Measurements from ENCODE around the gene FOCAD.
"Not testable (repeated sequence)": the region's sequence is repeated elsewhere in the genome, so short reads cannot be mapped to it uniquely, and the experiment has no call there.

FOCAD gene

DNA sequence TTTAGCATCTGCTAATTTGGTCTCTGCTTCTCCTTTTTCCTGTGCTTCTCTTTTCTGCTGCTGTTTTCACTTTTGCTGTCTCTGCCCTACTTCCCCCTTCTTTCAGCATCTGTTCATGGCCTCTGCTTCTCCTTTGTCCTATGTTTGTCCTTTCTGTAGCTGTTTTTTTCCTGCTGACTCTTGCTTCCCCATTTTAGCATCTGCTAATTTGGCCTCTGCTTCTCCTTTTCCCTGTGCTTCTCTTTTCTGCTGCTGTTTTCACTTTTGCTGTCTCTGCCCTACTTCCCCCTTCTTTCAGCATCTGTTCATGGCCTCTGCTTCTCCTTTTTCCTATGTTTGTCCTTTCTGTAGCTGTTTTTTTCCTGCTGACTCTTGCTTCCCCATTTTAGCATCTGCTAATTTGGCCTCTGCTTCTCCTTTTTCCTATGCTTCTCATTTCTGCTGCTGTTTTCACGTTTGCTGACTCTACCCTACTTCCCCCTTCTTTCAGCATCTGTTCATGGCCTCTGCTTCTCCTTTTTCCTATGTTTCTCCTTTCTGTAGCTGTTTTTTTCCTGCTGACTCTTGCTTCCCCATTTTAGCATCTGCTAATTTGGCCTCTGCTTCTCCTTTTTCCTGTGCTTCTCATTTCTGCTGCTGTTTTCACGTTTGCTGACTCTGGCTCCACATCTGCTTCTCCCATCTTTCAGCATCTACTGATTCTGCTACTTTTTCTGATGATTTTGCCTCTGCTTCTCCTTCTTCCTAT lies 290.3 kb downstream of the FOCAD start:
- DNase-seq: not testable (repeated sequence)

DNA sequence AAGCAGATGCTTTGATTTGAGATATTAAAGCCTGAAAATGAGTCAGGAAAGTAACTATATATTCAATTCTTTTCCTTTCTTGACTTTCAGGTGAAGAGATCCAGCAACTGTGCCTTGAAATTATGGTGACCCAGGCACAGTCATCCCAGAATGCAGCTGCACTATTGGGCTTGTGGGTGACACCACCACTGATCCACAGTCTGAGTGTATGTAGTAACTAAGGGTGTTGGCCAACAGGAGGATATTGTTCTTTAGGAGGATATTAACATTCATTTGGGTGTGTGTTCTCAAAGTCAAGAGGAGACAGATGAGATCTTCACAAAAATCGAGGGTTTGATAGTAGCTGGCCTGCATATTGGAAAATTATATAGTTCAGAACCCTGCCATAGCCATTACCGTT lies 294.2 kb downstream of the FOCAD start:
- DNase-seq: no peak

DNA sequence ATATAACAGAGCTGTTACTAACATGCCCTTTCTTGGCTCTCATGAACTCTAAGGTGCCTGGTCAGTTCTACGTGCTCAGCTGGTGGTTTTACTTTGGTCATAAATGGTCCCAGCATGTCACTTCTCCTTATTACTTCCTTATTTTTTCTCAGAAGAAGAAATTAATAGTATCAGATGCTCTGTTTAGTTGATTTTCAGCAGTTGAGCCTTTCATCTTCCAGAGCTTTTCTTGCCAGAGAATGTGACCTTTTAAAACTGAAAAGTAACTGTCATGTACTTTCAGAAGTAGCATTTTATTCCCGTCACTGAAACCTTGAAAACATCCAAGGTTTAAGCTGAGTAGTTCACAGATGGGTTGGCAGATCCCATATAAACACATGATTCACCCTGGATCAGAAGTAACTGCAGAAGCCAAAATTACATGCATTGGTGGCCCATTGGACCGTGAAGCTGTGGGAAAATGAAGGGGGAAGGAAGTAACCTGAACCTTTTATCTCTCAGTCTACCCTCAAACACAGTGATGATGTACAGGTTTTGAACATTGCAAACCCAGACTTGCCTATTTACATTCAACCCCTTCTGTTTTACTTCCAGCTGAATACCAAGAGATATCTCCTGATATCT lies 296.9 kb downstream of the FOCAD start:
- no peak for DNase-seq

DNA sequence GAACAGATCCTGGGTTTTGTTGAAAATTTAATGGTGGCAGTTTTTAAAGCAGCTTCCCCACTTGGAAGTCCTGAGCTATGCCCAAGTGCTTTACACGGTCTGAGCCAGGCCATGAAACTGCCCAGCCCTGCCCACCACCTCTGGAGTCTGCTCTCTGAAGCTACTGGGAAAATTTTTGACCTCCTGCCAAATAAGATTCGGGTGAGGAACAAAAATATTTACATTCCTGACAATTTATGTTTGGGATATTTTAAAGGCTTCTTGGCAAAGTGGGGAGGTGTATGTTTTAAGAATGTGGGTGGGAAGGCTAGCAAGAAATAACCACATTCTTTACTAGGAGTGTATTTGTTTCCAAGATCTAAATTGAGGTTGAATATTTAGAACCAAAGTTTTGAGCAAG lies 297.4 kb downstream of the FOCAD start:
- DNase-seq: no peak

DNA sequence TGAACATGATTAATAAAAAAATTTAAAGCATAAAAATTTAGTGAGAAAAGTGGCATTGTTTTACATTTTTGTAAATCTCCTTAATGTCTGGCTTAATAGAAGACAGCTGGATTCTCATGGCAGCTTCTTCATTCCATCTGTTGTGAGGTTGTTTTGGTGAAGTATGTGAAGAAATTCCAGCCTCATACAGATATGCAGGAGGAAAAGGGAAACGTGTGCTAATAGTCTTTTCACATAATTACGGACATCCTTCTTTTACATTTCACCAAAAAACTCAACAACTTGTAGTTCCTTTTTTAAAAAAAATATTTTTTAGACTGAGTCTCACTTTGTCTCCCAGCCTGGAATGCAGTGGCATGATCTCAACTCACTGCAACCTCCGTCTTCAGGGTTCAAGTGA lies 300.4 kb downstream of the FOCAD start:
- no peak for DNase-seq

DNA sequence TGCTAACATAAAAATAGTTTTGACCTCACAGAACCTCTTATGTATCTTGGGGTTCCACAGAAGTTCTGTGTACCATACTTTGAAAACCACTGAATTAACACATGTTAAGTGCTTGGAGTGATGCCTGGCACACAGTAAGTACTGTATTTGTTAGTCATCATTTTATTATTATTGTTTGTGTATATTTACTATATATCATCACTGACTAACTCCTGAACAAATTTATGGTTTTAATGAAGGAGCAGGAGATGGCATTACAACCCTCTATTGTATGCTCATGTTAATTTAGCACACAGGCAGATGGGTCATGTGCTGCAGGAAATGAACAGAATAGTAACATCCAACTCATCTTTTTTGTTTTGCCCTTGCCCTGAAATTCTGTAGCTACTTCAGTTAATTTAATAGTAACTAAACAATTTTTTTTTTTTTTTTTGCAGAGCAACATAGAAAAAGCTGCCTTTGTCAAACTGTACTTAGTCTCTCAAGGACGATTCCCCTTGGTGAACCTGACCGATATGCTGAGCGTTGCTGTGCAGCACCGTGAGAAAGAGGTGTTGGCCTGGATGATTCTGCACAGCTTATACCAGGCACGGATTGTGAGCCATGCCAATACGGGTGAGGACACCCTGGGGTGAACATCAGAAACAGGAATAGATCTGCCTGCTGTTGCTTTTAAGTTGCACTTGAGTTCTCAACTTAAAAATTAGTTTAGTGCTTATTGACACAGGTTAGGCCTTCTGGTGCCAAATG lies 302.0 kb downstream of the FOCAD start:
- DNase-seq: no peak

DNA sequence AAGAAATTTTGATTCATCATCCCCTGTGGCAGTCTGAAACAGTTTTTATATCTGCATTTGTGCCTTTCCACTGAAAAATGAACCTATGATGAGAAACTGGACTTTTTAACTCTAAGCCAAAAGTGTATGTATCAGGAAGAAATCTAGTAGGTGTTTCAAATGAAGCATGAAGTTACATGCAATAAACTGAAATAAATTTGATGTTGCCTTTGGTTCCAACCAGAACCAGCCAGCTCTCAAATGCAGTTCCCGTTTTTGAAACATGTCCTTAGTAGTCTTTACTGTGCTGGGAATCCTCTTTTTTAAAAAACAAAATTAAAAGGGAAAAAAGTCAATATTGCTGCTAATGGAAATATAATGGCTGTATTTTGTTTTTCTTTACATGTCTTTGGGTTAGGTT lies 303.5 kb downstream of the FOCAD start:
- DNase-seq: no peak

DNA sequence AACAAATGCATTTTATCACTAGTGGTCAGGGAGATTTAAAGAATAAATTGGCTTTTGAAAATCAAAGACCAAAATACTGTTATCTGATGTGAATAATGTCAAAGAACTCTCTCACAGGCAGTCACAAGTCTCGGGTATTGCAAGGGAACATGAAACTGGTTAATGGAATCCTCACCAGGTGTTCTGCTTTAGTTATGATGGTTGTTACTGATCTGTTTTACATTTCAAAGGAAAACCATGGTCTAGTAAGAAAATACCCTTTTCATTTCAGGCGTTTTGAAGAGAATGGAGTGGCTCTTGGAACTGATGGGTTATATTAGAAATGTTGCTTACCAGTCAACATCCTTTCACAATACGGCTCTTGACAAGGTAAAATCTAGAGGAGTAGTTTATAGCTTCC lies 304.0 kb downstream of the FOCAD start:
- DNase-seq: no peak

DNA sequence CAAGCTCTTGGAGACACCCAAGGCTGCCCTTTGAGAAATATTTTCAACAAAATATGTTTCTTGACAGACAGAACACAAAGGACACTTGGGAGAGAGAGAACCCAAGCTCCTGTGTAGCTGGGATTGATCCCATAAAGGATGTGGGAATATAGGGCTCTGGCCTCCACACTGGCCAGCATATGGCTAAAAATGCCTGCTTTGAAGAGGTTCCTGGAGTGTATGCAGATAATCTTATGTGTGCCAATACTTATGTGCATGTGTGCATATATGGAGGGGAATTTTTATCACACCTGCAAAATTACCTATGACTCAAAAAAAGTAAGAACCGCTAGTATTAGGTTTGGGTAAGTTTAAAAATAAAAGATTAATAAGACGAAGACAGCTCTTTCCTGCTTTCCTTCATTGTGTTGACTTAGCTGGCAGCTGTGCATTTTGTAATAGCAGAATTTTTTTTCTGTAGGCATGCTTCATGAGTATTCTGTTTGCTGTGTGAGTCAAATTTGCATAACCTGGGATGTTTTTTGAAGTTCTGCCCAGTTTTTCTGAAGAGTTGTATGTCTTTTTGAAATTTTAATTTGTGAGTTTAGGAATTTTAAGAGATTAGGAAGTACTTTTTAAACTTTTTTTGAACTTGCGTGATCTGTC lies 304.7 kb downstream of the FOCAD start:
- no peak for DNase-seq

DNA sequence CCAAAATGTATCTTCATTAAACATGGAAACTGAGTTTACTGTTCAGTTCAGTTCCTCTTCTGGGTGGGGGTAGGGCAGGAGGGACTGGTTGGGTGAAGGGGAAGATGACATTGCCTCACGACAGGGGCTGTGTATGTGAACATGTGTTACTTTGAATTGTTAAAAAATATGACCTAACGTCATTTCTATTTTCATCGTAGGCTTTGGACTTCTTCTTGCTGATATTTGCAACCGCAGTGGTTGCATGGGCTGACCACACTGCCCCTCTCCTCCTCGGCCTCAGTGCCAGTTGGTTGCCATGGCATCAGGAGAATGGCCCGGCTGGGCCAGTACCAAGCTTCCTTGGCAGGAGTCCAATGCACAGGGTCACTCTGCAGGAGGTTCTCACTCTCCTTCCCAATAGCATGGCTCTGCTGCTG lies 305.9 kb downstream of the FOCAD start:
- no peak for DNase-seq

DNA sequence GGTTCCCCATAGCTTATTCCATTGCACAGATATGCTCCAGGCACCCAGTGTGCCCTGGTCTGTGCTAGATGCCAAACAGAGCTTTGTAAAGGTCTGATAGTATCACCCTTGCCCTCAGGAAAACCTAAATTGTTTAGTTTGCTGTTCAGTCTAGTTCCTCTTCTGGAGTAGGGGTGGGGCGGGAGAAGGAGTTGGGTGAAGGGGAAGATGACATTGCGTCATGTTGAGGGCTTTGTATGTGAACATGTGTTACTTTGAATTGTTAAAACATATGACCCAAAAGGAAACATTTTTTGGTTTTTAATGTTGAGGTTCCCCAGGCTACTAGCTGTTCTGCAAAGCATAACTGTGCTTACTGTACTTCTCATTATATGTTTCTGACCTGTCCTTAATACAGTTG lies 306.8 kb downstream of the FOCAD start:
- no peak for DNase-seq

DNA sequence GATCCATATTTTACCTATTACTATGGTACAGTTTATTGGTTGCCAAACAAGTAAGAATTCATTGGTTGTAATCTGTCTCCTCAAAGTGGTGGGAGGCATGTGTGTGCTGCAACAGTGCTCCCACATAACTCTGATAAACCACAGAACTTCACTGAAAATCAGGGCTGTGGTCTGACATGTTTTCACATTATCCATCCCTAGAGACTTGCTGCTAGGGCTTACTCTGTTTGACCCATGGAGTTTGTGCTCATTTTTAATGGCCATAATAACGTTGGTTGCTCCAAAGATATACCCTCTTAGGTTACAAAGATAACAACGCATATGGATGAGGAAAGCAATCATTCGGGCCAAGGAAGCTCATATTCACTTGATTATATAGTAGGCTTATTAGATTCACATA lies 310.4 kb downstream of the FOCAD start:
- no peak for DNase-seq

DNA sequence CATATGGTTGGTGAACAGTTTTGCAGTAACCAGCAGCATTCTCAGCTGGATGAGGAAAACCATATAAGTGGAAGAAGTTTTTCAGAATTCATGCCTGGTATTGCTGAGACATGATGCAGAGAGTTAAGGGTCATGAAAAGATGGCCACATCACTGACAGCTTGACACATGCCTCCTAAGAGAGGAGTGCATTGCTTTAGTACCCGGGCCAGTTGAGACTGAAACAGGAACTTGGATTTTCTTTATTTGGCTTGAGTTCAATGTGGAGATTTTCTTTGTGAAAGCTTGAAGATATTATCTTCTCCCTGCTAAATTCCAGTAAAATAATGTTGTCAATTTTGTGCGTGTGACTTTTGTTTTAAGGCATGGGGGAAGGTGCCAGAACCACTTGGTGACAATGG lies 311.6 kb downstream of the FOCAD start:
- no peak for DNase-seq

DNA sequence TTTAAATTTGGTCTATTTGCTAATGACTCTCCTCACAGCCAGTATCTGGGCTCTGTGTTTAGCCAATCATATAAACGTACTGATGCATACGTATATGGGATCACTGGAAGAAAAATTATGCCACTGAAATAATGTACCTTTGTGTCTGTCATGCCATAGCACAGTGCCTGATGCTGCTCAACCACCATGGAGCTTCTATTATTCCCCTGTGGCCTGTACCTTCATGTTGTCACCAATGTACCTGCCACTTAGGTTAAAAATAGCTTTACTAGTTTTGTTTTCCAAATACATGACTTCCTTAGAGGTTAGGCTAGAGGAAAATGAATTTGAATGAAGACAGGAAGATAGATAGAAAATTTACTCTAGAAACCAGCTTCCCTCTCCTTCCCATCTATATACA lies 312.8 kb downstream of the FOCAD start:
- DNase-seq: no peak

DNA sequence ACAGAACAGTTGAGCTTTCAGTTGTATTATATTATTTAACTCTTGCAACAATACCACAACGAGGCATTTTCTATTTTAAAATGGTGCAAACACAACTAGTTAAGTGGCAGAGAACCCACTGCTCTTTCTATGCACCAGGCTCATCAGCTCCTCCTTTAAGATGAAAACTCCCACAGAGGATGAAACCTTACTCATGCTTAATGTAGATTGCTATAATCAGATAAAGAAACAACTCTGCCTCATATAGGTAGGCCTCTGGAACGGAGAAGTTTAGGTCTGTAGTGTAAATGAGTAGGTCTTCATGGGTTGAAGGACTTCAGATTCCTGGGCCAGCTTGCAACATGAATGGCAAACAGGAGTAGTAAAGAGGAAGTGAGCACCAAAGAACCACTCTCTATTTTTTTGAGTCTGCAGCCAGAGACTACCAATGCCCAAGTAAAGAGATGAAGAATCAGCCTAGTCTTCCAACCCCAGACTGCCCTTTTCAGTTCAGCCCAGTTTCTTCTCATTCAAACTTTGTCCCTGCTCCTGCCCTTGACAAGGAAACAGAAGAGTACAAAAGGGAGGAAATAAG lies 313.5 kb downstream of the FOCAD start:
- no peak for DNase-seq

DNA sequence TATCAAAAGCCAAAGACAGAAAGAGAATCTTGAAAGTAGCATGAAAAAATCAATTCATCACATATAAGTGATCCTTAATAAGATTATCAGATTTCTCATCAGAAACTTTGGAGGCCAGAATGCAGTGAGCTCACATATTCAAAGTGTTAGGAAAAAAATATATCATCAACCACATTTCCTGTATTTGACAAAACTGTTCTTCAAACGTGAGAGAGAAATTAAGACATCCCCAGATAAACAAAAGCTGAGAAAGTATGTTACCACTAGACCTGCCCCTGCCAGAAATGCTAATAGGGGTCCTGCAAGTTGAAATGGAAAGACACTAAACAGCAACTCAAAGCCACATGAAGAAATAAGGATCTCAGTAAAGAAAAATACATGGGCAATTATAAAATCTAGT lies 317.5 kb downstream of the FOCAD start:
- no peak for DNase-seq

DNA sequence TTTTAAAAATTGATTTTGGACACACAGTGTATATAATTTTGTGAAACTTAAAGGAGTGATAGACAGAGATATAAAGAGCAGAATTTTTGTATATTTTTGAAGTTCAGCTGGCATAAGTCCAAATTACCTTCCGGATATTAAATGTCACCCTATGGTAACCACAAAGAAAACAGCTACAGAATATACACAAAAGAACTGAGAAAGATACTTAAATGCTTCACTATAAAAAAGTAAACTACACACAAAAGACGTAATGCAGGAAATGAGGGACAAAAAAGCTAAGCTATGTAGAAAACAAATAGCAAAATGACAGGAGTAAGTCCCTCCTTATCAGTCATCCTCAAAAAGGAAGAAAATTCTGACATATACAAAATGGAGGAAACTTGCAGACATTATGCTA lies 318.0 kb downstream of the FOCAD start:
- DNase-seq: no peak

DNA sequence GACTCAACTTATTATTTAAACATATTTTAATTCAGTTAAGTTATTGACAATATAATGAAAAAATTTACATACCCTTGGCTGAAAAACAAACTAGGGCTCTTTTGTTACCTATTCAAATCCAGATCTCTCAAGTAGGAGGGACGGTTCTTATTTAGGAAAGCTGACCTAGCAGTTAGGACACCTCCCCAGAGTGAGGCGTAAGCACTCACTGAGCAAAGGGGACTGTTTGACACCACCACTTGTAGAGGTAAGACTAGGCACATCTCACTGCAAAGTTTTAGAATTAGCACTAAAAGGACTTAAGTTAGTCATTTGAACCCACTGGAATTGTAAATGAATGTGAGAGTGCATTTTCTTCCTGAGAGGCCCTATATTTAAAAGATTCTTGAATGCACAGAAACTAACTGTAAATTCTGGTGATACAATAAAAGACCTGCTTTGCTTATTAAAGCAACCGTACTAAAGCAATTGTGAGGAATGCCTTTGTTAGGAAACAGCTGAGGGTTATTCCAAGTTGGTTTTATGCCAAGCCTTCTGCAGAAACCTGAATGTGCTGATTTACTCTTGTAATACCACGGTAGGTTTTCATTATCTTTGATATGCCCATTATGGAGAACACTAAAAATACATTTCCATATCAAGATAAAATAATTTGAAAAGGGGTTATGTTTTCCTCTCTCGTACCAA lies 331.2 kb downstream of the FOCAD start:
- DNase-seq: no peak

DNA sequence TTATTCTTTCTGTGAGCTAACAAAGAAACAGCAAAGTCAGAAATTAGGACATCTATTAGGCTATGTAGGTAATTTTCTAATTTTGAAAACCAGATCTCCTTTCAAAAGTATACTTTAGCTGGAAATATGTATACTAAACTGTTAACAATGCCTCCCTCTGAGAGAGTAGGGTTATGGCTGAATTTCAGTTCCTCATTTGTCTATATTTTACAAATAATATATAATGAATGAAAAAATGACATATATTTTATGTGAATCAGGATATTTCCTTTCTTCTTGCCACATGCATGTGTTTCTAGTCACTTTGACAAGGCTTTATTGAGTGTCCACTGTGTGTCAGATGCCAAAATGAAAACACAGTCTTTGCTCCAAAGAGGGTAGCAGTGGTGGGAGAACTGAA lies 331.9 kb downstream of the FOCAD start:
- no peak for DNase-seq

DNA sequence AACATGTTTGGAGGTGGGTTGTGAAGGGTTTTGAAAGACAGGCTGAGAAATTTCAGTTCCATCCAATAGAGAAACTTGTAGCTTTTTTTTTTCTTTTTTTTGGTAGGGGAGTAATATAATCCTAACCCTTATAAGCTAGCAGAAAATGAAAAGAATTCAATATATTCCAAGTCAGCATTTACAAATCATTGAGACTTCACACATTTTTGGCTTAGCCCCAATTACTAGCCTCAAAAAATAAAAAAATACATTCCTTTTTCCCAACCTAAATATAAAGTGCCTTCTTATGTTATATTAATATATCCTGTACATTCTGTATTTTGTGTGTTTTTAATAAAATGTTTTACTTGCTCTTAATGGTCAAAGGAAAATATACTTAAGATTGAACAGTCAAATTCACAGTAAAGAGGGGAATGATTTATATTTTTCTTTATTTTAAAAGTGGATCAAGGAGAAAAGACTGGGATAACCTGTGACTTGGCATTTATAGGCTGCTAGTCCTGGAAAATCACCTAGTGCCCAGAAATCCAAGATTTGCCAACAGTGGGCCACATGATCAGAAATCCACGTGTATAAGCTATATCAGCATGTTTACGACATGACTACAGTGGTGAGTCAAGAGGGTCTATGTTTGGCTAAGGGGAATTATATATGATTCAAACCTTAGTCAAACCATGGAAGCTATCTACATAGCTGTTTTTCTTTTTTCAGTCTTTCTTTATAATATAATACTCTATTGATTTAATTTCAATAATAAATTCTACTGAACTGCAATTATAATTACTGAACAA lies 332.8 kb downstream of the FOCAD start:
- DNase-seq: no peak

DNA sequence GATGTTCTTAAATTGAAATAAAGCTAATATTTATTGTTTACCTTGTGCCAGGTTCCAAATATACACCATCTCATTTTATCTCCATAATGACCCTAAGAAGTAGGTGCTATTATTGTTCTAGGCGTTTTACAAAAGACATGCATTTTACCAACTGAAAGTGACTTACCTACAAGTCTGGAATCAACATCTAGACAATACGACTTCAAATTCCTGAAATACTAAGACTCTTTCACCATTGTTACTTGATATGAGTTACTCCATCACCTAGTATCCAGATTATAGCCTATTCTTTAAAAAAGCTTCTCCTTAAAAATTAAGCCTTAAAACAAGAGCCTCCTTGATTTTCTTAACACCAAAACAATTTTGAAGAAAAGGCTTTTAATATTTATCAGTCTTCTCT lies 334.1 kb downstream of the FOCAD start:
- DNase-seq: no peak

DNA sequence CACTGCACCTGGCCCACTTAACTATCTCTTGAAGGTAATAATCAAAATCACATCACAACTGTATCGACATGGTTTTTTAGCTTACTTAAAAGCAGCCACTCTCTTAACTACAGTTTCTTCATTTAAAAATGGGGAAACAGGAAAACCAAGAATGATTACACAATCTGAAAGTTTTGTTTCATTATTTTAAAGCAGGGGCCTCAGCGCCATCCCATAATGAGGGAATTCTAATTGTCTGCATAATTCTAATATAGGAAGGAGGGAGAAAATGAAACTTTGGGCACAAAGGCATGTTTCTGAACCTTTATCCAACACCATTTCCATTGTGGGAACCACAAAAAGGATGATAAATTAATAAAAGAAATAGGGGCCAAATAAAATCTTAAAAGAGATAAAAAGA lies 339.8 kb downstream of the FOCAD start:
- DNase-seq: no peak
